Measurements from ENCODE around the gene MOCS1. TPM values are rescaled to one million over a fixed set of nuclear protein-coding genes. Genes with fewer than 3 reads are reported as not detected.
"Not testable (repeated sequence)": the region's sequence is repeated elsewhere in the genome, so short reads cannot be mapped to it uniquely, and the experiment has no call there.

The MOCS1 gene
- total and polyA plus RNA-seq, 9 donors = 4.5 to 7.6 (median 5.8) TPM

DNA sequence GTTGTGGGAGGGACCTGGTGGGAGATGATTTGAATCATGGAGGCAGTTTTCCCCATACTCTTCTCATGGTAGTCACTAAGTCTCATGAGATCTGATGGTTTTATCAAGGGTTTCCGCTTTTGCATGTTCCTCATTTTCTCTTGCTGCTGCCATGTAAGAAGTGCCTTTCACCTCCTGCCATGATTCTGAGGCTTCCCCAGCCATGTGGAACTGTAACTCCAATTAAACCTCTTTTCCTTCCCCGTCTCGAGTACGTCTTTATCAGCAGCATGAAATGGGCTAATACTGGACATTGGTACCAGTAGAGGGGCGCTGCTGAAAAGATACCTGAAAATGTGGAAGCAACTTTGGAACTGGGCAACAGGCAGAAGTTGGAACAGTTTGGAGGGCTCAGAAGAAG is 36.9 kb upstream of the MOCS1 start:
- not testable (repeated sequence) for H3K4me1 ChIP-seq (ENCODE audit: control insufficient read depth, insufficient read depth, low read length); H3K36me3 ChIP-seq (ENCODE audit: control insufficient read depth, insufficient read depth, low read length); H3K27me3 ChIP-seq (ENCODE audit: control insufficient read depth, insufficient read depth, low read length); H3K27ac ChIP-seq (ENCODE audit: low read length); H3K9me3 ChIP-seq (replicated peaks; ENCODE audit: control insufficient read depth, low read depth, low read length); H3K4me3 ChIP-seq (ENCODE audit: low read length); DNase-seq
- WGBS (ENCODE audit: insufficient coverage) = 94% methylated on average over 4 of the region's 5 CpGs

DNA sequence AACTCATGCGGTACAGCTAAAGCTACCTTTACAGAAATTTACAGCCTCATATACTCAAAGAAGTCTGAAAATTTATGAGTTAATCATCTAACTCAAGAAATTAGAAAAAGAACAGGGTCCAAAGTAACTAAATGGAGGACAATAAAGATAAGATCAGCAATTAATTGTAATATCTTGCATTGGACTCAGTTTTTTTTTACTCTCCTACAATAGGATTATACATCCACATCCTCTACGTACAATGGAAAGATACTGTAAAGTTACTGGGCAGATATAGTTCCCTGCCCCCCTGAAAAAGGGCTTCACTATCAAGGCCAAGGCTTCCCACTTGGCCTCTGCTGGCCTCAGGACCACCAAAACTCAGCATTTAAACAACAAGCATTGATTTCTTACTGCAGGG is 31.5 kb upstream of the MOCS1 start:
- Histone ChIP-seq H3K27ac (ENCODE audit: low read length) (no peak overlapping the region), H3K9me3 (replicated peaks; ENCODE audit: control insufficient read depth, low read depth, low read length) (no peaks in the 10 kb centered on the region), H3K36me3 (ENCODE audit: control insufficient read depth, insufficient read depth, low read length) (no peaks in the 10 kb centered on the region), H3K27me3 (ENCODE audit: control insufficient read depth, insufficient read depth, low read length) (no peaks in the 10 kb centered on the region), H3K4me1 (ENCODE audit: control insufficient read depth, insufficient read depth, low read length) (no peaks in the 10 kb centered on the region), H3K4me3 (ENCODE audit: low read length) (no peak overlapping the region)
- no CpG with 5 or more reads among the region's 2 CpGs for WGBS (ENCODE audit: insufficient coverage)
- DNase-seq = no peak

DNA sequence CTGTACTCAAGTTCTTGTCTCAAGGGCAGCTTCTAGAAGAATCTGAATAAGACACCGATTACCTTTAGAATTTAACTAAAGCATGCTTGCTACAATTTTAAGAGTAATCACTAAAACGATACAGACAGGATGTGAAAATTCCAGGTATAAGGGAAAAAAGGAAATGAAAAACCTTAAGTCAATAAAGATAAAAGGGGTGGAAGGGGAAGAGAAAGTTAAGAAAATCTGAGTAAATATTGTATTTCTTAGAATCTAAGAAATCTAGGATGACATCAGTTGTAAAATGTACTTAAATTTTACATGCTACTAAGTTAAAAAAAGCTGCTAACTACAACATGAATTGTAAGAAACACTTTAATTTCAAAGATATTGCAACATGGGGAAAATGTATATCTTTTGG is 30.3 kb upstream of the MOCS1 start:
- H3K27ac ChIP-seq (ENCODE audit: low read length) = no peak overlapping the region
- no CpG with 5 or more reads among the region's 2 CpGs for WGBS (ENCODE audit: insufficient coverage)
- no peaks in the 10 kb centered on the region for H3K27me3 ChIP-seq (ENCODE audit: control insufficient read depth, insufficient read depth, low read length)
- H3K4me3 ChIP-seq (ENCODE audit: low read length) = no peak overlapping the region
- no peaks in the 10 kb centered on the region for H3K9me3 ChIP-seq (replicated peaks; ENCODE audit: control insufficient read depth, low read depth, low read length)
- no peaks in the 10 kb centered on the region for H3K36me3 ChIP-seq (ENCODE audit: control insufficient read depth, insufficient read depth, low read length)
- no peak for DNase-seq
- no peaks in the 10 kb centered on the region for H3K4me1 ChIP-seq (ENCODE audit: control insufficient read depth, insufficient read depth, low read length)

DNA sequence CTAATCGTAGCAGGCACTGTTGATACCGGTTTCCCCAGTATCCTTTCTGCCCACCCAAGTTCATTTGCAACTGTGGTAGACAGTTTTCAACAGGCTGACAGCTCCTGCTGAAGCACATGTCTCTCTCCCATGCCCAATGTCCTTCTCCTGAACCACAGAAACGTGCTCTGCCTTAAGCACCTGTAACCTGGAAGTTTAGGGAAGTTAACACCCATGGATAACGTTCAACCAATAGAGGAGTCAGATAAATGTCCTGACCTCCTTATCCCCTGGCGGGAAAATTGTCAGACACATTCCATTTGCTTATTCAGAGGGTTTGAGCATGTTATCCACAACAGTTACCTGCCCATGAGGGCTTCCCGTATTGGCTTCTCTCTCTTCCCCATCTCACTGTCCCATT is 29.8 kb upstream of the MOCS1 start:
- no peak overlapping the region for H3K27ac ChIP-seq (ENCODE audit: low read length)
- no peak overlapping the region for H3K4me3 ChIP-seq (ENCODE audit: low read length)
- no peaks in the 10 kb centered on the region for H3K4me1 ChIP-seq (ENCODE audit: control insufficient read depth, insufficient read depth, low read length)
- H3K27me3 ChIP-seq (ENCODE audit: control insufficient read depth, insufficient read depth, low read length) = no peaks in the 10 kb centered on the region
- no peak for DNase-seq
- no peaks in the 10 kb centered on the region for H3K9me3 ChIP-seq (replicated peaks; ENCODE audit: control insufficient read depth, low read depth, low read length)
- 52% methylated on average over 3 of the region's 6 CpGs for WGBS (ENCODE audit: insufficient coverage)
- no peaks in the 10 kb centered on the region for H3K36me3 ChIP-seq (ENCODE audit: control insufficient read depth, insufficient read depth, low read length)

GRCh38 chr6:39962831-39963230 is 28.6 kb upstream of the MOCS1 start:
- Histone ChIP-seq H3K4me1 (ENCODE audit: control insufficient read depth, insufficient read depth, low read length) (no peaks in the 10 kb centered on the region), H3K27me3 (ENCODE audit: control insufficient read depth, insufficient read depth, low read length) (no peaks in the 10 kb centered on the region), H3K27ac (ENCODE audit: low read length) (no peak overlapping the region), H3K9me3 (replicated peaks; ENCODE audit: control insufficient read depth, low read depth, low read length) (no peaks in the 10 kb centered on the region), H3K4me3 (ENCODE audit: low read length) (no peak overlapping the region), H3K36me3 (ENCODE audit: control insufficient read depth, insufficient read depth, low read length) (no peaks in the 10 kb centered on the region)
- WGBS (ENCODE audit: insufficient coverage) = 63% methylated on average over 1 of the region's 4 CpGs
- DNase-seq = peak; percentile 11

DNA sequence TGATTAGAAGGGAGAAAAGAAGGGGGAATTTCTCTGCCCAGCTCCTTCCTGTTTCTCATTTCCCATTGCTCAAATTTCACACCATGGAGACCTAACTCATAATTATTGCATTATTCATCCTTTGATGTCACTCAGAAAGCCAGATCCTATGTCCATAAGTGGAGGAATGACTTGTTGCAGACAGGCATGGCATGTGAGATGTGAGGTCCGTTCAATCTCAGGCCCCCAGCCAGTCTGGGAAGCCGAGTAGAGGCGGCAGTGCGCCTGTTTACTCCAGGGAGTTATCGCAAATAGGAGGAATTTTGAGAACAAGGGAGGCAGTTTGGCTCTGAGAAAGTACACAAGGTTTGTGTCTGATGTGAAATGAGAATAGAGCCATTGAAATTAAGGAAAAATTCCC is 26.9 kb upstream of the MOCS1 start:
- DNase-seq = peak; percentile 14
- no peaks in the 10 kb centered on the region for H3K9me3 ChIP-seq (replicated peaks; ENCODE audit: control insufficient read depth, low read depth, low read length)
- no peaks in the 10 kb centered on the region for H3K36me3 ChIP-seq (ENCODE audit: control insufficient read depth, insufficient read depth, low read length)
- H3K27me3 ChIP-seq (ENCODE audit: control insufficient read depth, insufficient read depth, low read length) = no peaks in the 10 kb centered on the region
- 10% methylated on average over 5 of the region's 5 CpGs for WGBS (ENCODE audit: insufficient coverage)
- H3K4me3 ChIP-seq (ENCODE audit: low read length) = no peak overlapping the region
- H3K27ac ChIP-seq (ENCODE audit: low read length) = no peak overlapping the region
- H3K4me1 ChIP-seq (ENCODE audit: control insufficient read depth, insufficient read depth, low read length) = no peaks in the 10 kb centered on the region

DNA sequence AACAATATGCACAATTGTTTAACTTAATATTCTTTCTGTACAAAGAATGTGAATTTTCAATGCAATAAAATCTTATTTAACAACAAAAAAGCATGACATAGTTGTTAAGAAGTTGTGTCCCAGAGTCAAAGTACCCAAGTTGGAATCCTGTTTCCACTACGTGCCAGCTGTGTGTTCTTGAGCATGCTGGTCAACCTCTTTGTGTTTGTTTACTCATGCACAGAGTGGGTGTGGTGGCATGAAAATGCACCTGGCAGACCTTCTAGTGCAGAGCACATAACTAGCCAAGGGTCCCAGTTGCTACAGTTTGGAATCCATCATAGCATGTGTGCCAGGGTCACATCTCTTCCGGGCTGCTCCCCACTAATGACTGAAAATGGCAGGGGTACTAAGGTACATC is 24.7 kb upstream of the MOCS1 start:
- no peak for DNase-seq
- H3K27me3 ChIP-seq (ENCODE audit: control insufficient read depth, insufficient read depth, low read length) = no peaks in the 10 kb centered on the region
- no peak overlapping the region for H3K4me3 ChIP-seq (ENCODE audit: low read length)
- H3K27ac ChIP-seq (ENCODE audit: low read length) = no peak overlapping the region
- no peaks in the 10 kb centered on the region for H3K9me3 ChIP-seq (replicated peaks; ENCODE audit: control insufficient read depth, low read depth, low read length)
- H3K36me3 ChIP-seq (ENCODE audit: control insufficient read depth, insufficient read depth, low read length) = no peaks in the 10 kb centered on the region
- no peaks in the 10 kb centered on the region for H3K4me1 ChIP-seq (ENCODE audit: control insufficient read depth, insufficient read depth, low read length)
- 89% methylated on average over 2 of the region's 2 CpGs for WGBS (ENCODE audit: insufficient coverage)

GRCh38 chr6:39956936-39957335 is 22.7 kb upstream of the MOCS1 start:
- H3K36me3 ChIP-seq (ENCODE audit: control insufficient read depth, insufficient read depth, low read length) = no peaks in the 10 kb centered on the region
- no peak overlapping the region for H3K27ac ChIP-seq (ENCODE audit: low read length)
- H3K9me3 ChIP-seq (replicated peaks; ENCODE audit: control insufficient read depth, low read depth, low read length) = no peaks in the 10 kb centered on the region
- no peaks in the 10 kb centered on the region for H3K27me3 ChIP-seq (ENCODE audit: control insufficient read depth, insufficient read depth, low read length)
- no peaks in the 10 kb centered on the region for H3K4me1 ChIP-seq (ENCODE audit: control insufficient read depth, insufficient read depth, low read length)
- no peak for DNase-seq
- no peak overlapping the region for H3K4me3 ChIP-seq (ENCODE audit: low read length)
- no CpG with 5 or more reads among the region's 4 CpGs for WGBS (ENCODE audit: insufficient coverage)

DNA sequence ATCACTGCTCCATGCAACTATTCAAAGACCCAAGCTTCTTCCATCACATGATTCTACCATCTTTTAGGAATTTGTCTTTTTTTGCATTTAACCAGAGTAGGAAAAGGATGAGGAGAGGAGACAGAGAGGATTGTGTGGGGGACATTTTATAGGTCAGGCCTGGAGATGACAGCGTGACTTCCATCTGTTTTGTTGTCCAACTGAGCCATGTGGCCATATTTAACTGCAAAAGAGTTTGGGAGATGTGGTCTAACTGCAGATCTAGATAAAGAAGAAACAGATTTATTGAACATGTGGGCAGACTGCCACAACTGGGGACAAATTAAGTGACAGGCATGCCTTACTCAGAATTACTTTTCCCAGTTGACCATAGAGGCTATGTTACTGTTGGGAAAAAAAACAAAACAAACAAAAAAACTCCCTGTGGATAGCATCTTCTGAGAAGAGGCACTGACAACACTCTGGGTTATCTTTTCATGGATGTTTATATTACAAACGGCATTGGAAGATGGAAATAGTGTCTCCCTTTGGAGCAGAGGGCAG is 18.9 kb upstream of the MOCS1 start:
- Histone ChIP-seq H3K4me3 (ENCODE audit: low read length) (no peak overlapping the region), H3K4me1 (ENCODE audit: control insufficient read depth, insufficient read depth, low read length) (no peaks in the 10 kb centered on the region), H3K27me3 (ENCODE audit: control insufficient read depth, insufficient read depth, low read length) (no peaks in the 10 kb centered on the region), H3K36me3 (ENCODE audit: control insufficient read depth, insufficient read depth, low read length) (no peaks in the 10 kb centered on the region), H3K9me3 (replicated peaks; ENCODE audit: control insufficient read depth, low read depth, low read length) (no peaks in the 10 kb centered on the region), H3K27ac (ENCODE audit: low read length) (no peak overlapping the region)
- no peak for DNase-seq
- WGBS (ENCODE audit: insufficient coverage) = 74% methylated on average over 2 of the region's 2 CpGs

GRCh38 chr6:39952167-39952566 is 17.9 kb upstream of the MOCS1 start:
- H3K27ac ChIP-seq (ENCODE audit: low read length) = no peak overlapping the region
- peak; percentile 30 for DNase-seq
- H3K4me3 ChIP-seq (ENCODE audit: low read length) = no peak overlapping the region
- H3K4me1 ChIP-seq (ENCODE audit: control insufficient read depth, insufficient read depth, low read length) = no peaks in the 10 kb centered on the region
- H3K36me3 ChIP-seq (ENCODE audit: control insufficient read depth, insufficient read depth, low read length) = no peaks in the 10 kb centered on the region
- no CpG with 5 or more reads among the region's 4 CpGs for WGBS (ENCODE audit: insufficient coverage)
- H3K9me3 ChIP-seq (replicated peaks; ENCODE audit: control insufficient read depth, low read depth, low read length) = no peaks in the 10 kb centered on the region
- H3K27me3 ChIP-seq (ENCODE audit: control insufficient read depth, insufficient read depth, low read length) = peaks cover 2% of the 10 kb centered on the region

GRCh38 chr6:39951716-39952115 is 17.5 kb upstream of the MOCS1 start:
- Histone ChIP-seq H3K36me3 (ENCODE audit: control insufficient read depth, insufficient read depth, low read length) (no peaks in the 10 kb centered on the region), H3K9me3 (replicated peaks; ENCODE audit: control insufficient read depth, low read depth, low read length) (no peaks in the 10 kb centered on the region), H3K27me3 (ENCODE audit: control insufficient read depth, insufficient read depth, low read length) (peaks cover 2% of the 10 kb centered on the region), H3K27ac (ENCODE audit: low read length) (no peak overlapping the region), H3K4me1 (ENCODE audit: control insufficient read depth, insufficient read depth, low read length) (no peaks in the 10 kb centered on the region), H3K4me3 (ENCODE audit: low read length) (no peak overlapping the region)
- DNase-seq = no peak
- WGBS (ENCODE audit: insufficient coverage) = 100% methylated on average over 1 of the region's 1 CpG
